Smooth muscle cell (in vitro differentiated cells): ENCODE results near the gene CASP3. TPM values are rescaled to one million over a fixed set of nuclear protein-coding genes. Genes with fewer than 3 reads are reported as not detected.

Source experiments
- DNase-seq: peaks from one replicate; lab custom pipeline; 2025; ENCODE audit not compliant: unreplicated experiment; lab: John Stamatoyannopoulos, UW
- H2AFZ ChIP-seq: fragments of 200-600 bp; sonication (generic); 2 replicates; pipeline ENCODE4 v1.6.0; 2016; ENCODE audit warnings: antibody characterized with exemption, low read depth, mild to moderate bottlenecking
- H3F3A ChIP-seq: fragments of 200-600 bp; sonication (generic); 2 replicates; pipeline ENCODE4 v1.6.0; 2017; ENCODE audit warnings: antibody characterized with exemption, low read depth
- H3K27ac ChIP-seq: fragments of 200-600 bp; sonication (generic); 2 replicates; pipeline ENCODE4 v1.5.1; 2016; ENCODE audit warnings: low read depth, mild to moderate bottlenecking
- H3K27me3 ChIP-seq: fragments of 200-600 bp; sonication (generic); 2 replicates; pipeline ENCODE4 v1.6.1; 2016; ENCODE audit warnings: low read depth, mild to moderate bottlenecking
- H3K36me3 ChIP-seq: fragments of 200-600 bp; sonication (generic); 2 replicates; pipeline ENCODE4 v1.5.1; 2016; ENCODE audit warnings: low read depth
- H3K4me1 ChIP-seq: fragments of 200-600 bp; sonication (generic); 2 replicates; pipeline ENCODE4 v1.5.1; 2016; ENCODE audit warnings: low read depth
- H3K4me2 ChIP-seq: fragments of 200-600 bp; sonication (generic); 2 replicates; pipeline ENCODE4 v1.6.0; 2016; ENCODE audit warnings: mild to moderate bottlenecking
- H3K4me3 ChIP-seq: fragments of 200-600 bp; sonication (generic); 2 replicates; pipeline ENCODE4 v1.5.1; 2016; ENCODE audit warnings: mild to moderate bottlenecking
- H3K79me2 ChIP-seq: fragments of 200-600 bp; sonication (generic); 2 replicates; pipeline ENCODE4 v1.6.0; 2016; ENCODE audit warnings: low read depth, mild to moderate bottlenecking
- H3K9ac ChIP-seq: fragments of 200-600 bp; sonication (generic); 2 replicates; pipeline ENCODE4 v1.6.0; 2016; ENCODE audit warnings: low read depth
- H3K9me3 ChIP-seq: fragments of 200-600 bp; sonication (generic); replicated peaks from 2 replicates; pipeline ENCODE4 v1.5.1; 2016; ENCODE audit warnings: low read depth
- H4K20me1 ChIP-seq: fragments of 200-600 bp; sonication (generic); 2 replicates; pipeline ENCODE4 v1.6.0; 2016; ENCODE audit warnings: low read depth
- CTCF ChIP-seq: fragments of 200-600 bp; sonication (generic); IDR thresholded peaks from 2 replicates; pipeline ENCODE4 v1.5.1; 2017; ENCODE audit warnings: borderline replicate concordance, mild to moderate bottlenecking, antibody characterized with exemption; ENCODE audit not compliant: insufficient read depth, poor library complexity, severe bottlenecking
- whole genome bisulfite sequencing: methylation state at CpG from one replicate; pipeline ENCODE4 v1.1.7; 2016; ENCODE audit warnings: low lambda C conversion rate; 5-methylcytosine and 5-hydroxymethylcytosine counted together
- polyA plus RNA-seq: library from polyadenylated mRNA; unstranded; fragments of >200 nt; fragmentation: Nextera tagmentation; extraction: Ambion mirVana; gene quantifications from 2 replicates; pipeline ENCODE4 v1.2.1, GENCODE V29; 2016
- total RNA-seq: library from RNA; depleted of rRNA; stranded (reverse); fragments of >200 nt; gene quantifications from 2 replicates; pipeline ENCODE4 v1.2.3, GENCODE V29; 2014

CASP3 gene
- total and polyA plus RNA-seq, 2 experiments from 2014 or later: 35.7 to 48.5 TPM

- WGBS: 91% methylated on average over 4 of the region's 4 CpGs
- no peak for TF ChIP-seq CTCF
- Histone ChIP-seq H3F3A (no peaks in the 10 kb centered on the region), H3K79me2 (peaks cover 28% of the 10 kb centered on the region), H3K9me3 (no peaks in the 10 kb centered on the region), H2AFZ (no peak overlapping the region), H3K27me3 (no peaks in the 10 kb centered on the region), H3K4me1 (no peaks in the 10 kb centered on the region), H3K27ac (no peak overlapping the region), H3K36me3 (no peaks in the 10 kb centered on the region), H4K20me1 (peaks cover 41% of the 10 kb centered on the region), H3K4me2 (no peak overlapping the region), H3K9ac (no peak overlapping the region), H3K4me3 (no peak overlapping the region)
- DNase-seq: no peak
Measured at GRCh38 chr4:184636897-184637296, 12.3 kb downstream of the CASP3 start.

- Histone ChIP-seq H3K27ac (no peak overlapping the region), H3K9me3 (no peaks in the 10 kb centered on the region), H3K4me2 (no peak overlapping the region), H4K20me1 (peaks cover 34% of the 10 kb centered on the region), H3K36me3 (no peaks in the 10 kb centered on the region), H2AFZ (no peak overlapping the region), H3K27me3 (no peaks in the 10 kb centered on the region), H3K79me2 (peaks cover 21% of the 10 kb centered on the region), H3K9ac (no peak overlapping the region), H3F3A (no peaks in the 10 kb centered on the region), H3K4me3 (no peak overlapping the region), H3K4me1 (no peaks in the 10 kb centered on the region)
- no peak for TF ChIP-seq CTCF
- WGBS: 99% methylated on average over 4 of the region's 4 CpGs
- no peak for DNase-seq
Measured at GRCh38 chr4:184636144-184636543, 13.1 kb downstream of the CASP3 start.

- no peak overlapping the region for H3K9ac ChIP-seq
- H2AFZ ChIP-seq: no peak overlapping the region
- H3K4me1 ChIP-seq: no peaks in the 10 kb centered on the region
- peaks cover 13% of the 10 kb centered on the region for H3K79me2 ChIP-seq
- no peaks in the 10 kb centered on the region for H3K9me3 ChIP-seq
- H3F3A ChIP-seq: no peaks in the 10 kb centered on the region
- no peaks in the 10 kb centered on the region for H3K27me3 ChIP-seq
- H3K4me2 ChIP-seq: no peak overlapping the region
- WGBS: 94% methylated on average over 3 of the region's 3 CpGs
- TF ChIP-seq CTCF: no peak
- H3K36me3 ChIP-seq: peaks cover under 1% of the 10 kb centered on the region
- H4K20me1 ChIP-seq: peaks cover 27% of the 10 kb centered on the region
- no peak overlapping the region for H3K4me3 ChIP-seq
- no peak overlapping the region for H3K27ac ChIP-seq
- DNase-seq: no peak
Measured at GRCh38 chr4:184635381-184635780, 13.9 kb downstream of the CASP3 start.

GRCh38 chr4:184632842-184633241, 16.4 kb downstream of the CASP3 start:
- Histone ChIP-seq H3K9me3 (no peaks in the 10 kb centered on the region), H3K4me2 (no peak overlapping the region), H2AFZ (no peak overlapping the region), H3K9ac (no peak overlapping the region), H3K27me3 (no peaks in the 10 kb centered on the region), H3K36me3 (peaks cover 17% of the 10 kb centered on the region), H3K79me2 (no peaks in the 10 kb centered on the region), H3K4me3 (no peak overlapping the region), H4K20me1 (peaks cover 4% of the 10 kb centered on the region), H3K27ac (no peak overlapping the region), H3F3A (no peaks in the 10 kb centered on the region), H3K4me1 (no peaks in the 10 kb centered on the region)
- TF ChIP-seq CTCF: no peak
- 100% methylated on average over 1 of the region's 1 CpG for WGBS
- DNase-seq: no peak
